Kidney (tissue), 14 donors: Measurements from ENCODE around the gene KIFAP3. TPM values are rescaled to one million over a fixed set of nuclear protein-coding genes. Genes with fewer than 3 reads are reported as not detected.

Experiments used
- DNase-seq, 5 donors: peaks; one replicate each; pipeline ENCODE4 v3.0.0-alpha.2; 2013 to 2020
- FAIRE-seq: peaks from 2 replicates; lab custom pipeline; 2012; peaks lifted over from hg19 to GRCh38; lab: Jason Lieb, UNC
- H3K27ac ChIP-seq, 2 donors: one replicate each; pipeline ENCODE4 v1.7.0; 2013; ENCODE audit warnings: low read depth in 2 of 2, low read length in 2 of 2, inconsistent platforms in 1 of 2
- H3K27me3 ChIP-seq: one replicate; pipeline ENCODE4 v1.7.1; 2013; ENCODE audit warnings: low read length, inconsistent platforms; ENCODE audit not compliant: control insufficient read depth, insufficient read depth
- H3K36me3 ChIP-seq, 3 donors: one replicate each; pipeline versions ENCODE4 v1.7.0 to v1.7.1; 2013; ENCODE audit warnings: low read length in 3 of 3, control low read depth in 1 of 3, inconsistent platforms in 1 of 3; ENCODE audit not compliant: insufficient read depth in 3 of 3, control insufficient read depth in 2 of 3
- H3K4me1 ChIP-seq, 3 donors: one replicate each; pipeline versions ENCODE4 v1.7.0 to v1.7.1; 2013; ENCODE audit warnings: low read length in 3 of 3, inconsistent platforms in 1 of 3, low read depth in 1 of 3; ENCODE audit not compliant: control insufficient read depth in 2 of 3, insufficient read depth in 2 of 3
- H3K4me3 ChIP-seq, 3 donors: one replicate each; pipeline versions ENCODE4 v1.7.0 to v1.8.1; 2013; ENCODE audit warnings: low read length in 3 of 3, control low read depth in 1 of 3, inconsistent platforms in 1 of 3
- H3K9ac ChIP-seq, 3 donors: one replicate each; pipeline versions ENCODE4 v1.7.0 to v1.7.1; 2013; ENCODE audit warnings: low read length in 3 of 3, control low read depth in 1 of 3, inconsistent platforms in 1 of 3
- H3K9me3 ChIP-seq, 3 donors: one replicate each; pipeline versions ENCODE4 v1.7.0 to v1.7.1; 2013; ENCODE audit warnings: low read length in 3 of 3, control low read depth in 1 of 3, inconsistent platforms in 1 of 3; ENCODE audit not compliant: control insufficient read depth in 2 of 3, insufficient read depth in 1 of 3
- CTCF ChIP-seq: IDR thresholded peaks from 3 replicates; pipeline ENCODE4 v1.5.1; 2012; ENCODE audit warnings: mild to moderate bottlenecking, moderate library complexity, borderline replicate concordance; ENCODE audit not compliant: insufficient read depth; ENCODE audit errors: extremely low read depth
- intact Hi-C: fragments of 100-400 bp; cut with DNase I; formaldehyde crosslinking; loops from one replicate; pipeline ENCODE4 v1.11.1; 2022
- polyA plus RNA-seq: library from polyadenylated mRNA; stranded (reverse); fragments of 350-450 nt; fragmentation: Illumina TruSeq; extraction: RNeasy Lipid Tissue Mini Kit (QIAGEN cat#74804); gene quantifications from one replicate; pipeline ENCODE4 v1.2.3, GENCODE V29; 2014; ENCODE audit warnings: low read depth, low replicate concordance; ENCODE audit not compliant: insufficient read depth
- total RNA-seq: library from RNA; stranded (reverse); fragmentation: NEBNext Ultra II Directional; extraction: Animal tissue kit (Norgen Biotek cat#: 25700); gene quantifications from one replicate; pipeline ENCODE4 v1.2.1, GENCODE V29; 2021
- donor health status: control.
- donor health status: control.
- donor health status: control.
- donor health status: control.
- donor health status: control.
- donor health status: DM: yes; HTN: yes; CAD: no.
- donor health status: Normal renal cell carcinoma (clear cell type).

KIFAP3 gene
- total and polyA plus RNA-seq, 2 donors from 2014 or later: 31.6 to 32.9 TPM

- no peak overlapping the region for H3K9ac ChIP-seq
- no peaks in the 10 kb centered on the region for H3K9me3 ChIP-seq
- FAIRE-seq (no peak), DNase-seq (no peak)
- intact Hi-C loops: no loop called here
- H3K27ac ChIP-seq: peak overlapping the region in 1 of 2 donors; percentile 28
- no peaks in the 10 kb centered on the region for H3K27me3 ChIP-seq
- peaks cover 3 to 31% (median 23%) of the 10 kb centered on the region in 3 donors for H3K36me3 ChIP-seq
- no peak overlapping the region for H3K4me3 ChIP-seq
- TF ChIP-seq CTCF: no peak
- H3K4me1 ChIP-seq: no peaks in the 10 kb centered on the region
Measured at GRCh38 chr1:169878498-169878897, 196.0 kb downstream of the KIFAP3 start.

GRCh38 chr1:169877800-169878491 is 196.5 kb downstream of the KIFAP3 start:
- FAIRE-seq (no peak), DNase-seq (no peak)
- Histone ChIP-seq H3K27ac (no peak overlapping the region), H3K9ac (no peak overlapping the region), H3K4me1 (no peaks in the 10 kb centered on the region), H3K27me3 (no peaks in the 10 kb centered on the region), H3K36me3 (peaks cover 3 to 36% (median 28%) of the 10 kb centered on the region in 3 donors), H3K4me3 (no peak overlapping the region), H3K9me3 (no peaks in the 10 kb centered on the region)
- no peak for TF ChIP-seq CTCF
- intact Hi-C loops: no loop called here

- H3K36me3 ChIP-seq: peaks cover 9 to 65% (median 45%) of the 10 kb centered on the region in 3 donors
Measured at GRCh38 chr1:169874229-169874628, 200.3 kb downstream of the KIFAP3 start.

More at GRCh38 chr1:169874229-169874628, 200.3 kb downstream of the KIFAP3 start:
- intact Hi-C loops: no loop called here
- H3K27ac ChIP-seq: no peak overlapping the region
- no peaks in the 10 kb centered on the region for H3K9me3 ChIP-seq
- no peaks in the 10 kb centered on the region for H3K27me3 ChIP-seq
- H3K4me1 ChIP-seq: no peaks in the 10 kb centered on the region
- TF ChIP-seq CTCF: no peak
- no peak overlapping the region for H3K9ac ChIP-seq
- DNase-seq (no peak), FAIRE-seq (no peak)
- no peak overlapping the region for H3K4me3 ChIP-seq
